ENCODE measurements around the gene PKDCC.

Gene PKDCC

GRCh38 chr2:42089340-42089925 is 41.6 kb downstream of the PKDCC start:
- peak; percentile 81 for DNase-seq (ENCODE audit: low spot score)

DNA sequence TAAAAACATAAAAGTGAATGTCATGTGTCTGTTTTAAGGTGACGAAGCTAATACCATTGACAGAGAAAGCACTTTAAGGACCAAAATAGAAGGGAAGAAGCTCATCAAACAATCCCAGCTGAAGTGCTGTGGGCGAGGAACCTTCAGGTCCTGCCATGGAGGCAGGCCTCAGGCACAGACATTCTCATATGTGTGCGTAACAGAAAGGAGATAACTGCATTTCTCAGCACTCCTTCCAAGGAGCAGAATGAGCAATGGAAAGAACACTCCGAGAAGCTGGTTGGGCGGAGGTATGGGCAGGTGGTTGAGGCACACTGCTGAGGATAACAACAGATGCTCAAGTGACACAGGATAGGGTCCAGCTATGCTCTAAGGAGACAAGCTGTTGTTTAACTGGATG is 42.4 kb downstream of the PKDCC start:
- DNase-seq (ENCODE audit: low spot score), result no peak

DNA sequence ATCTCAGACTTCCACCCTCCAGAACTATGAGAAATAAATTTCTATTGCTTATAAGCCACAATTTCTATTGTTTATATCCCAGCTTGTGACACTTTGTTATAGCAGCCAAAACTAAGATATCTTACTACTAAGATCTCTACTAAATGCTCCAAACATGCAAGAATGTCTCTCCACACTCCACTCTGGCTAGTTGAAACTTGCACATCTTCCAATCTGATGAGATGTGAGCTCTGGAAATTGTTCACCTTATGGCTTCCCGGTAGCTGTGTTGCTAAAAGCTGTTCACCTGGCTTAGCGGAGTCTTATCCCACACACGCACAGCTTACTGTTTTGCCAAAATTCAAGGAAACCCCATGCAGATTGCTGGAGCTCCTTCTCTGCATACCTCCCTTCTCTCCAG is 43.9 kb downstream of the PKDCC start:
- no peak for DNase-seq (ENCODE audit: low spot score)

DNA sequence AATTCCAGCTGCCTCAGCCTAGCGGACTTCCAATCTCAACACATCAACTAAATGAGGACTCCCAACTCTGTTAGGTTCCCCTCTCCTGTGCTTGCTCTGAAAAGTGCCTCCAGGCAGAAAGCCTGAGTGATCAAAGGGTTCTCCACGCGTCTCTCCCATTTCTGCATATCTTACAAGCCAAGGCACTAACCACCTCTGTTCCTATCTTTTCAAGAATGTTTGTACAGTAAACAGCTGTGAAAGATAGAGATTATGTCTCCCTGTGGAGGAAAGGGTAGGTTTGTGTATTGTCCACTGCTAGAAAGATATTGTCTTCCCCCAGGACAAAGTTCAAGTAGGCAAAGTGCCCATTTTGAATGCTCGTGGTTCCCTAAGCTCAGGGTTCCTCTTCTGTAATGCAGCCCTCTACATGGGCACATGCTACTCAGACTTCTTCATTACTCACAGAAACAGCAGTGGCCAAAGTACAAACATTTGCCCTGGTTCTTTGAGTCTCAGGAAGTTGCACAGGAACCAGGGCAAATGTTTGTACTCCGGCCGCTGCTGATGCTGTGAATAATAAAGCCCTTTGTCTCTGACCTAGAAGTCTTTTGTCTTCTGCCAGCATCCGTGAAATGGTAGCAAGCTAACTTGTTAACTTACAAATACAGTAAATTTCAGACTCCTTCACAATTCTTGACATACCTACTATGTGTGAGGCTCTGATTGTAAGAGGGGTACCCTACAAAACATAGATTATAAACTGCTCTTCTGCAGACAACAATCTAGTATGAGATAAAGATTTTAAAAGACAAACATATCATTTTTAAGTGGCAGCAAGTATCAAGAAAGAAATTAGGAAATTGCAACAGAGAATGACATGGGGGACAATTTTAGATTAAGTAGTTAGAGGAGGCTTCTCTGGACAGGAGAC is 44.5 kb downstream of the PKDCC start:
- no peak for DNase-seq (ENCODE audit: low spot score)

DNA sequence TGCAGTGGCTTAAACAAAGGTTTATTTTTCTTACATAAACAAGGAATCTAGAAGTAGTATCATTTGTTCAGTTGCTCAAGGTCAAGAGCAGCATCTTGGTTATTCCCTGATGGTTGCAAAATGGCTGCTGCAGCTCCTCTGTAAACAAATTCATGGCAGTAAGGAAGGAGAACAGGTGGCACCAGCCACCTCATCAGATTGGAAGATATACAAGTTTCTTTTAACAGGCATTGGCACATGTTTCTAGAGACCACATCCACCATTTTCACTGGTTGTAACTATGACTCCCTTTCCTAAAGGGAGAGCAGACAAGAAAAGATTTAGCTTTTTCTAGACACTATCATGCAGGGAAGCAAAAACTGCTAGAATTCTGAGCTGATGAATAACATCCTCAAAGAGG is 46.3 kb downstream of the PKDCC start:
- DNase-seq (ENCODE audit: low spot score), result no peak

DNA sequence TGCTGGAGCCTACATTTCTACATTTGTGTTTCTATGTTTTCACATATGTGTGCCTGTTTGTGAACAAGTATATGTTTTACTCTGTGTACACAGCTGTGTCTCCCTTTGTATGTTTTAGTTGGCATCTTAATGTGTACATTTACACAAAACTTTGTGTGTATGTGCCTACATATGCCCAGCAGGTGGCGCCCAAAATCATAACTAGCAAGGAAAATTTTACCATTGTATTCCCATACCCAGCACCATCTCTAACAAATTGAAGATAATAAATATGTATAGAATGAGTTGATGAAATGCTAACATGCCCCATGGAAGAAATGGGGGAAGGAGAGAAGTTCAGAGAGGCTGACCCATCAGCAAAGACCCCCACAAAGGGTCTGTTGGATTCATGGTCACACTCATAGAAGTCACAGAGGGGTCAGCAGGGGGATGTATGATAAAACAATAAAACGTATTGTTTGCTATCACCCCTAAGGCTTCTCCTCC is 48.1 kb downstream of the PKDCC start:
- DNase-seq (ENCODE audit: low spot score), result no peak

DNA sequence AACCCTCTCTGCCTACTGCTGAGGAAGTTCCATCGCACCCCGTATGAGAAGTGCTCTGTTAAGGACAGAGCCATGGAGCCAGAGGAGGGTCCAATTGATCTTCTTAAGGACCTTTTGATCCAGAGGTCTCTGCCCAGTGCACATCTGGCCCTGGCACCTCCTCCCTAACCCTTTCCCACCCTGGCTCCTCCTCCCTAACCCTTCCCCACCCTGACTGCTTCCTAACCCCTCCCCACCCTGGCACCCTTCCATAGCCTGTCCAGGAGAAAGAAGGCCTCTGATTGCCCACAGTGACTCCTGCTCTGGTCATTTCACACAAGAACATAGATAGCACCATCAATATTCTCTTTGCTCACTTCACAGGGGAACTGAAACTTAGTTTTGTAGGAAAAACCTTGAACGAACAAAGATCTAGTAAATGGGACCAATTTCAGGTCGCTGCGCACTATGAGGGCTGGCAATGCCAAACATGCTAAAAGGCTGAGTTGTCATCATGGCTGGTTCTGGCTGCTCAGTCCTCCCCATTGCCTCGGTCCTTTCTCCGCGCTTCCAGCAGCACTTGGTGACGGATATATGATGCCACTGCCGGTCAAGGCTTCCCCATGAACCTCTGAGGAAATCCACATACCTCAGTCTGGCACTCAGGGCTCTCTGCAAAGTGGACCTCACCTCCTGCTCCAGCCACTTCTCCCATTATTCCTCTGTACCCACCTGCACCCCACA is 49.2 kb downstream of the PKDCC start:
- no peak for DNase-seq (ENCODE audit: low spot score)

DNA sequence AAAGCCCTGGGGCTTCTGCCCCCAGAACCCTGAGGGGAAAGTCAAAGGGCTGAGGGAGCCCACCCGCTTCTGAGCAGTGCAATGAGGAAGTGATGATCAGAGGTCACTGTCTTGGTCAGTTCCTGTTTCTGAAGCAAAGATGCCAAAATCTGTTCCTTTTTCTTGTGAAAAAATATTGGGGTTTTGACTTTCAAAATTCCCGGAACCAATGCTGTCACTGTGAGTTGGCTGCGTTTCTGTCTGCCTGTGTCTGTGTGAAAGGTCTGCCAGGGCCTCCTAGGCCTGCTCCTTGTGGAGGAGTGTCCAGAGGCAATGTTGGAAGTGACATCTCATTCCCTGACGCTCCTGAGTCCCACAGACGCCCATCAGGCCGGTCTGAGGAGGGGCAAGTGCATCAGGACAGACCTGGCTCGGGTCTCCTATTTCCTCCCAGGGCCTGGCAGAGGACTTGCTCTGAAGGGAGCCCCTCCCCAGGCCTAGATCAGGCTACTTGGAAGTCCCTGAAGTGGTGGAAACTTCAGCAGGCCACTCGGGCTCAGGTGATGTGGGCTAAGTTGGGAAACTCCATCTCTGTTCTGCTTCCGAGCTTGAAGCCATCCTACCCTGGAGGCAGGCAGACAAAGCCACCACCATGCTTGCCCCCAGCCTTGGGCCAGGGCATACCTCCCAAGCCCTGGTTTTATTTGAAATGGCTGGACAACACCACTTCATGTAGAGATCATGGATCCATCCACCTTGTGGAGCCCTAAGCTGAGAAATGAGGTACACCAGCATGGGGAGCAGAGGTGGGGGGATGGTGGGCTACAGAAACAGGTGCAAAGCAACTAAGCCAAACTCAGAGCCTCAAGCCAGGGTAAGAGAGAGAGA is 51.0 kb downstream of the PKDCC start:
- no peak for DNase-seq (ENCODE audit: low spot score)

GRCh38 chr2:42099438-42100173 is 51.8 kb downstream of the PKDCC start:
- DNase-seq (ENCODE audit: low spot score), result no peak

GRCh38 chr2:42100683-42101205 is 52.9 kb downstream of the PKDCC start:
- no peak for DNase-seq (ENCODE audit: low spot score)

DNA sequence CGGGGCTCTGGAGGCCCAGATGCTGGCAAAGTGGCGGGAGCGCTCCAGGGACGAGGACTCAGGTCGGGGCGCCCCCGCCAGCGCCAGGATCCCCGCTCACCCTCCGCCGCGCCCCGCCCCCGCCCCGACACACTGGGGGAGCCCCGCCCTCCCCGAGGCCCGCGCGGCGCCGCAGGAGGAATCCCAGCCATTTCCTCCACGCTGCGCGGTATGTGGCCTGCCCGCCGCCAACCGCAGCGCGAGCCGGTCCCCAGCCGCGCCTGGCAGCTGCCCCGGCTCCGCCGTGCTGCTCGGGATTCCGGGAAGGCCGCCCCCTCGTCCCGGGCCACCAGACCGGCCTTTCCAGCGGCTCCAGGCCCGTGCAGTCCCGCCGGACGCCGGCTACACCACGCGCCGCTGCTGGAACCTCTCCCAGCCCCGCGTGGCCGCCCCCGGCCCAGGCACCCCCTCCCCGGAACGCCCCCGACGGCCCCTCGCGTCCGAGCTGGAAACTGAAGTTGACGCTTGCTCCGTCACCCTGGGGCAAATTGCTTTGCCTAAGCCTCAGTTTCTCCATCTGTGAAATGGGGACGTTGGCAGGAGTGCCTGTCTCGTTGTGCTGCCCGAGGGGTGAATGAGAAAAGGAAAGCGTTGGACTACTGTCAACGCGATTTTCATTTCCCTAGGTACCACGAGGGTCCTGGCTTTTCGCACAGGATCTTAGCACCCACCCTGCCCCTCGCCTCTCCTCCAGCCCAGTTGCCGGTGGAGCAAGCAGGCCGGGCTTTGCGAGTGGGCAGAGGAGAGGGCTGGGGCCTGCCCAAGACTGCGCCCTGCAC is 53.6 kb downstream of the PKDCC start:
- DNase-seq (ENCODE audit: low spot score), result peak; percentile 70

GRCh38 chr2:42102024-42102590 is 54.3 kb downstream of the PKDCC start:
- DNase-seq (ENCODE audit: low spot score), result no peak

- peak; percentile 89 for DNase-seq (ENCODE audit: low spot score)
Measured at GRCh38 chr2:42102591-42103450, 55.0 kb downstream of the PKDCC start.

GRCh38 chr2:42103829-42104228 is 56.0 kb downstream of the PKDCC start:
- no peak for DNase-seq (ENCODE audit: low spot score)

GRCh38 chr2:42104621-42105020 is 56.8 kb downstream of the PKDCC start:
- no peak for DNase-seq (ENCODE audit: low spot score)

DNA sequence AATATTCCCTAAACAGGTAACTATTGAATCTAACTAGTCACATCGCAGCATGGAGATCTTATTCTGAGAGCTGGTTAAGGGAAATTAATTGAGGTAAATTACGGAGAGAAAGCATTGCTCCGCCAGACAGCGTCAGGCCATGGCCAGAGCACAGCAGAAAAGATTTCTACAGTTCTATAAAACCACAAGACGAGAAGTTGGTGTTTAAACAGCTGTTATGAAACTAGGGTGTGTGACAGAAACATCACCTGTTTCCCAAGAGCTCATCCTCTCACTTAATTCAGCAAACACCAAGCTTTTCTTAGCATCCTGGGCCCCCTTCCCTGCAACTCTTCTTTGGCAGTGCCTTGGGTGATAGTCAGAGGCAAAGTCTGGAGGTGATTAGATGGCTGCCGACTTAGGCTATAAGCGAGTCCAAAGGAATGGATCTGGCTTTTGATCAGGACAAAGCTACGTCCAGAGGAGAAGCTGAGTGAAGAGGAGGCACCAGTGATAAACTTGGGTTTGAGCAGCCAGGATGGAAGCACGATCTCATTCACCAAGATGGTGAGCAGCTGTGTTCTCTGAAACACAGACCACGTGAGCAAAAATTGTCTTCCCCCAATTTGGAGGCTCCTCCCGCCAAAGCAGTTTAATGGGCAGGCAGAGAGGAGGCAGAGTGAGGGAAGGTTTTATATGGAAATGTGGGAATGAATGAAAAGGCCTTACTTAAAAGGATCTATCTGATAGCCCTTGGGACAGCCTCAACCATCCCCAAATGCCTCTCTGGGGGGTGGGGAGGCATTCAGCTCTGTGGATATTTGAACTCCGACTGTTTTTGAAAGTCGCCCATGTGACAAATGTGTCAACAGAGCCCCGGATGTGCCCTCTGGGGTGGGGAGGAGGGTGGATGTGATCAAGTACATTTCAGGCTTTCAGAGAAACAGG is 57.8 kb downstream of the PKDCC start:
- no peak for DNase-seq (ENCODE audit: low spot score)

- DNase-seq (ENCODE audit: low spot score), result no peak
Measured at GRCh38 chr2:42106257-42106816, 58.5 kb downstream of the PKDCC start.

Data from ecto neural progenitor cell (in vitro differentiated cells).